ENCODE data around the gene ZNF816. TPM values are rescaled to one million over a fixed set of nuclear protein-coding genes. Genes with fewer than 3 reads are reported as not detected.

ZNF816 gene
- total RNA-seq, 1 experiment from 2014 or later: 8.9 TPM

GRCh38 chr19:53012006-53012405 lies 49.3 kb upstream of the ZNF816 start:
- no peaks in the 10 kb centered on the region for H3K36me3 ChIP-seq (ENCODE audit: control insufficient read depth in 1 of 2, insufficient read depth in 2 of 2, low read length in 2 of 2)
- no peaks in the 10 kb centered on the region for H3K79me2 ChIP-seq (ENCODE audit: insufficient read depth, low read length)
- intact Hi-C loops (cut with micrococcal nuclease): no loop called here
- no peak overlapping the region for H3K4me3 ChIP-seq (replicated peaks in 1 of 2; ENCODE audit: low read depth in 1 of 2, low read length in 2 of 2)
- no peaks in the 10 kb centered on the region for H3K27me3 ChIP-seq (ENCODE audit: insufficient read depth, low read length)
- H3K9me3 ChIP-seq (ENCODE audit: control insufficient read depth in 1 of 2, insufficient read depth in 1 of 2, low read depth in 1 of 2, low read length in 2 of 2): peaks cover 0 to 2% of the 10 kb centered on the region in 2 experiments; a peak in 2 of 4 replicates
- RAD21 ChIA-PET (ENCODE audit: low non-redundant PET in 1 of 2, low total read pairs in 2 of 2, uncharacterized antibody in 2 of 2, unreplicated experiment in 2 of 2): no interaction called here
- TF ChIP-seq FOSL1 (IDR thresholded peaks at IDR 0.05; ENCODE audit: low read depth) (no peak), ATF3 (IDR thresholded peaks at IDR 0.05) (no peak), ZBTB33 (IDR thresholded peaks at IDR 0.05; ENCODE audit: extremely low read depth, insufficient replicate concordance, low read length) (no peak), CTCF (IDR thresholded peaks at IDR 0.05 in 2 of 3, conservative IDR thresholded peaks at IDR 0.05 in 1 of 3; ENCODE audit: borderline replicate concordance in 1 of 3, insufficient read depth in 1 of 3, low read depth in 2 of 3, low read length in 2 of 3) (no peak), SIN3A (IDR thresholded peaks at IDR 0.05; ENCODE audit: low read depth) (no peak), SRF (IDR thresholded peaks at IDR 0.05; ENCODE audit: low read depth) (no peak), CEBPB (IDR thresholded peaks at IDR 0.05; ENCODE audit: low read depth) (no peak), REST (IDR thresholded peaks at IDR 0.05; ENCODE audit: low read depth) (no peak), SP1 (IDR thresholded peaks at IDR 0.05; ENCODE audit: low read depth) (no peak), CBX3 (IDR thresholded peaks at IDR 0.05; ENCODE audit: low read depth) (no peak), YY1 (IDR thresholded peaks at IDR 0.05; ENCODE audit: extremely low read depth, insufficient replicate concordance, low read depth, low read length) (no peak)
- H3K27ac ChIP-seq (ENCODE audit: low read depth, low read length): no peak overlapping the region
- no peak overlapping the region for H2AFZ ChIP-seq (ENCODE audit: low read depth, low read length, poor library complexity, severe bottlenecking)
- H3K9ac ChIP-seq (ENCODE audit: low read length): no peak overlapping the region
- POLR2A ChIA-PET: no interaction called here
- no peak for DNase-seq (ENCODE audit: low read depth, low spot score)
- ATAC-seq: no peak
- CTCF ChIA-PET: no interaction called here
- H3K9me2 ChIP-seq (ENCODE audit: insufficient read depth): no peaks in the 10 kb centered on the region
- H4K20me1 ChIP-seq (ENCODE audit: insufficient read depth): no peaks in the 10 kb centered on the region
- no TSS peak for BruUV-seq (replicated peaks)
- no peaks in the 10 kb centered on the region for H3K4me1 ChIP-seq (ENCODE audit: control insufficient read depth in 1 of 2, insufficient read depth in 2 of 2, low read length in 2 of 2)
- H3K4me2 ChIP-seq (ENCODE audit: low read length): no peak overlapping the region

Data from HCT116 (cell line).